Ectodermal cell (in vitro differentiated cells): Measurements from ENCODE around the gene FAM163A.

Experiments used
- H3K27ac ChIP-seq: 2 replicates; pipeline ENCODE4 v1.7.0; 2013; ENCODE audit warnings: mild to moderate bottlenecking, low read depth, low read length; ENCODE audit not compliant: insufficient read depth, poor library complexity, severe bottlenecking
- H3K27me3 ChIP-seq: 2 replicates; pipeline ENCODE4 v1.7.0; 2013; ENCODE audit warnings: mild to moderate bottlenecking, low read length; ENCODE audit not compliant: insufficient read depth, control insufficient read depth, poor library complexity, severe bottlenecking
- H3K36me3 ChIP-seq: one replicate; pipeline ENCODE4 v1.7.0; 2013; ENCODE audit warnings: low read length; ENCODE audit not compliant: control insufficient read depth, insufficient read depth
- H3K4me1 ChIP-seq: one replicate; pipeline ENCODE4 v1.7.0; 2013; ENCODE audit warnings: low read length; ENCODE audit not compliant: control insufficient read depth, insufficient read depth
- H3K4me3 ChIP-seq: 2 replicates; pipeline ENCODE4 v1.7.0; 2013; ENCODE audit warnings: low read depth, low read length, control low read depth; ENCODE audit not compliant: insufficient read depth
- H3K9me3 ChIP-seq: 2 replicates; pipeline ENCODE4 v1.7.0; 2013; ENCODE audit warnings: mild to moderate bottlenecking, low read length, moderate library complexity; ENCODE audit not compliant: control insufficient read depth
- WGBS, 2 experiments: methylation state at CpG; one replicate each; pipeline ENCODE4 v1.1.7; 2013; ENCODE audit warnings: missing lambda C conversion rate in 2 of 2; 5-methylcytosine and 5-hydroxymethylcytosine counted together

FAM163A gene

DNA sequence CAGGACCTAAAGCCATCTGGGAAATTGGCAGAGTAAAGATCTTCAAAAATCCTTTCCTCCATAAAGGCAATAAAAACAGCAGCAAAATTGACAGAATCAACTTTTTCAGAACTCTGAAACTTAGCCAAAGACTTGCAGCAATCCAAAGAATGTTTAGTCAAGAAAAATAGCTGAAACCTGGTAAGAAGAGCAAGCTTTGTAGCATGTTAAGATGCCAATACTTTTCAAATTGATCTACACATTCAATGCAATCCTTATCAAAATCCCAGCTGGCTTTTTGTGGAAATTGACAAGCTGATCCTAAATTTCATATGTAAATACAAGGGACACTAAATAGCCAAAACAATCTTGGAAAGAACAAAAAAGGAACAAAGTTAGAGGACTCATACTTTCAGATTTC lies 23.8 kb upstream of the FAM163A start:
- Histone ChIP-seq H3K4me3 (no peak overlapping the region), H3K4me1 (no peaks in the 10 kb centered on the region)

GRCh38 chr1:179728271-179728670 lies 14.8 kb upstream of the FAM163A start:
- H3K27ac ChIP-seq: no peak overlapping the region
- no peaks in the 10 kb centered on the region for H3K36me3 ChIP-seq
- H3K9me3 ChIP-seq: no peaks in the 10 kb centered on the region
- no peaks in the 10 kb centered on the region for H3K4me1 ChIP-seq
- no peaks in the 10 kb centered on the region for H3K27me3 ChIP-seq
- H3K4me3 ChIP-seq: no peak overlapping the region
- WGBS, 2 experiments: 53 to 75% methylated on average over 2 of the region's 2 CpGs

More for the DNA sequence above, 23.8 kb upstream of the FAM163A start:
- no peak overlapping the region for H3K27ac ChIP-seq
- no peaks in the 10 kb centered on the region for H3K36me3 ChIP-seq
- H3K9me3 ChIP-seq: peaks cover 2% of the 10 kb centered on the region
- no peaks in the 10 kb centered on the region for H3K27me3 ChIP-seq

DNA sequence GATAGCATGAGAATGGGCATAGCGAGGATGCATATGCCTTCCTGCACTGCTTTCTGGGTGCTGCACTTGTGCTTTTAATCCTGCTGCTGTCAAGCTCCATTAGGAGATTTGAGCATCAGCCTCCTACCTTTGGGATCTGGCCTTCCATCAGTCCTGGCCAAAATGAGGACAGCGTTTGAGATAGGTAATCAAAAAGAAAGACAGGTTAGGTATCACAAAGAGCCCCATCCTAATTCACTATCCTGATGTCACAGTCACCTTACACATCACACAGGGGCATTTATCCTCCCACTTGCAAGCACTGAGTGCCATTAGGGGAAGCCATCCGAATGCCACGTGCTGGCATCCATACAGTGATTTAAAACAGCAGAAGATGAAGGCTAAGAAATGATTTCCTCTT lies 13.2 kb upstream of the FAM163A start:
- Histone ChIP-seq H3K9me3 (no peaks in the 10 kb centered on the region), H3K4me1 (no peaks in the 10 kb centered on the region), H3K36me3 (no peaks in the 10 kb centered on the region), H3K27ac (no peak overlapping the region), H3K27me3 (no peaks in the 10 kb centered on the region), H3K4me3 (no peak overlapping the region)
- WGBS, 2 experiments: 88 to 90% methylated on average over 4 of the region's 4 CpGs

GRCh38 chr1:179731643-179732042 lies 11.4 kb upstream of the FAM163A start:
- no peak overlapping the region for H3K4me3 ChIP-seq
- no peaks in the 10 kb centered on the region for H3K36me3 ChIP-seq
- WGBS, 2 experiments: 95 to 100% methylated on average over 3 to 4 of the region's 4 CpGs
- H3K9me3 ChIP-seq: no peaks in the 10 kb centered on the region
- H3K4me1 ChIP-seq: no peaks in the 10 kb centered on the region
- no peak overlapping the region for H3K27ac ChIP-seq
- H3K27me3 ChIP-seq: no peaks in the 10 kb centered on the region

- WGBS, 2 experiments: 62% methylated on average over 10 of the region's 10 CpGs
- Histone ChIP-seq H3K27me3 (peaks cover 79% of the 10 kb centered on the region), H3K36me3 (no peaks in the 10 kb centered on the region), H3K9me3 (no peaks in the 10 kb centered on the region), H3K4me3 (no peak overlapping the region), H3K4me1 (no peaks in the 10 kb centered on the region), H3K27ac (no peak overlapping the region)
Measured at GRCh38 chr1:179742291-179742690, 800 bp upstream of the FAM163A start.

- H3K27me3 ChIP-seq: peaks cover 85% of the 10 kb centered on the region
- no peaks in the 10 kb centered on the region for H3K36me3 ChIP-seq
- H3K4me3 ChIP-seq: peak overlapping the region; percentile 44
- no peaks in the 10 kb centered on the region for H3K9me3 ChIP-seq
- H3K27ac ChIP-seq: no peak overlapping the region
- no peaks in the 10 kb centered on the region for H3K4me1 ChIP-seq
- WGBS, 2 experiments: 2 to 3% methylated on average over 85 of the region's 85 CpGs
Measured at GRCh38 chr1:179743679-179744400, 749 bp downstream of the FAM163A start.

GRCh38 chr1:179744401-179745130 lies 1.5 kb downstream of the FAM163A start:
- Histone ChIP-seq H3K4me3 (no peak overlapping the region), H3K27me3 (peaks cover 84% of the 10 kb centered on the region), H3K36me3 (no peaks in the 10 kb centered on the region), H3K27ac (no peak overlapping the region), H3K4me1 (no peaks in the 10 kb centered on the region), H3K9me3 (no peaks in the 10 kb centered on the region)
- 63 to 66% methylated on average over 37 of the region's 37 CpGs for WGBS, 2 experiments

GRCh38 chr1:179745131-179745611 lies 2.1 kb downstream of the FAM163A start:
- Histone ChIP-seq H3K4me1 (no peaks in the 10 kb centered on the region), H3K27ac (no peak overlapping the region), H3K4me3 (no peak overlapping the region), H3K9me3 (no peaks in the 10 kb centered on the region), H3K36me3 (no peaks in the 10 kb centered on the region), H3K27me3 (peaks cover 78% of the 10 kb centered on the region)
- WGBS, 2 experiments: 78 to 81% methylated on average over 8 of the region's 8 CpGs

DNA sequence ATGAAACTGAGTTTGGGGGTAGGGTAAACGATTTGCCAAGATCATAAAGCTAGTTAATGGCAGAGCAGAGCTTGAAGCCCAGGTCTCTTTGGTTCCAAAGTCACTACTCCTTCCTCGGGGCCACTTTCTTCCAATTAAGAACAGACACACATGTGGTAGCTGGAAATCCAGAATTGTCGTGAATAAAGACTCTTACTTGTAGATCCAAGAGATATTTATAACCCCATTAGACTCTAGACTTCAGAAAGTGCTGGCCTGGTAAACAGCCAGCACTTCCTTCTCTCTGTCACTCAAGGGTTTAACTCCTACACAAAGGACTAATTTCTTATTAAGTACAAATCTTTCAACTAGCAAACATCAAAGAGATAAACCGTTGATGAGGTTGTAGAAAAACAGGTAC lies 2.7 kb downstream of the FAM163A start:
- H3K27ac ChIP-seq: no peak overlapping the region
- H3K27me3 ChIP-seq: peaks cover 72% of the 10 kb centered on the region
- H3K36me3 ChIP-seq: no peaks in the 10 kb centered on the region
- no peak overlapping the region for H3K4me3 ChIP-seq
- WGBS, 2 experiments: 92 to 95% methylated on average over 4 of the region's 4 CpGs
- H3K4me1 ChIP-seq: no peaks in the 10 kb centered on the region
- H3K9me3 ChIP-seq: no peaks in the 10 kb centered on the region

DNA sequence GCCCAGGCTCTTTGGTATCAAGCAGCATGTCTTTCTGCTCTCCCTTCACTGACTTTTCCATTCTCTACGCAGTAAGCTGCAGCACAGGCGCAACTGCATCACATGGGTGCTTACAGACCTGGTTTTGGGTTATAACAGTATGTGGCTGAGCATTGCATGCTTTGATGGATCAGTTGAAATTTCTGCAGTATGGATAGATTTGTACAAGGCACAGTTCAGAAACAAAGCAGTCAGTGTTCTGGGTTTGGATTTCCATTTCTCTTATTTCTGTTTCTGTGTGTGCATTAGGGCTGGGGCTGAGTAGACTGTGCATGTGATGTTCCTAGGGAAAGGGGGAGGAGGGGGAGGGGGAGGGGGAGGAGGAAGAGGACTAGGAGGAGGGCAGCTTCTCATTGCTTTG lies 4.5 kb downstream of the FAM163A start:
- no peaks in the 10 kb centered on the region for H3K9me3 ChIP-seq
- no peaks in the 10 kb centered on the region for H3K36me3 ChIP-seq
- H3K4me3 ChIP-seq: no peak overlapping the region
- peaks cover 53% of the 10 kb centered on the region for H3K27me3 ChIP-seq
- no peaks in the 10 kb centered on the region for H3K4me1 ChIP-seq
- WGBS, 2 experiments: 93 to 94% methylated on average over 2 of the region's 2 CpGs
- no peak overlapping the region for H3K27ac ChIP-seq
